Activated naive CD8-positive, alpha-beta T cell treated with anti-CD3 and anti-CD28 coated beads, Interleukin-2, amount 10 ng/mL, durations not matched to agents 7 days and 5 days (primary cell): Measurements from ENCODE around the gene B3GNT9. TPM values are rescaled to one million over a fixed set of nuclear protein-coding genes. Genes with fewer than 3 reads are reported as not detected.

Experiments used
- ATAC-seq: fragments of 150-1000 bp; cut with Tn5 transposase; one replicate; pipeline ENCODE4 v1.10.0; 2021; ENCODE audit warnings: low read depth, moderate library complexity
- POLR2A ChIA-PET: fragments of 350-600 bp; sonication (Branson Sonifier 250); formaldehyde crosslinking; loops from one replicate; lab custom pipeline; 2021; ENCODE audit warnings: antibody characterized with exemption; lab: Charles Lee
- DNase-seq: peaks from one replicate; pipeline ENCODE4 v3.0.0; 2021
- H3K27ac Mint-ChIP-seq: one replicate; pipeline ENCODE4 v1.8.0; 2022; ENCODE audit warnings: mild to moderate bottlenecking, mixed read lengths
- H3K27me3 Mint-ChIP-seq: one replicate; pipeline ENCODE4 v1.8.0; 2022; ENCODE audit warnings: mild to moderate bottlenecking, moderate library complexity, mixed read lengths
- H3K36me3 Mint-ChIP-seq: one replicate; pipeline ENCODE4 v1.8.0; 2021; ENCODE audit warnings: mild to moderate bottlenecking, mixed read lengths
- H3K4me1 Mint-ChIP-seq: one replicate; pipeline ENCODE4 v1.8.0; 2021; ENCODE audit warnings: mixed read lengths
- H3K4me3 Mint-ChIP-seq: one replicate; pipeline ENCODE4 v1.8.0; 2022; ENCODE audit warnings: mild to moderate bottlenecking, moderate library complexity, mixed read lengths
- H3K9me3 Mint-ChIP-seq: one replicate; pipeline ENCODE4 v1.8.0; 2021; ENCODE audit warnings: mixed read lengths
- total RNA-seq, 2 experiments: library from RNA; stranded (reverse); gene quantifications; one replicate each; pipeline ENCODE4 v1.2.3, GENCODE V29; 2021

B3GNT9 gene
- total RNA-seq, 2 experiments from 2014 or later = 9.0 to 10.1 TPM

DNA sequence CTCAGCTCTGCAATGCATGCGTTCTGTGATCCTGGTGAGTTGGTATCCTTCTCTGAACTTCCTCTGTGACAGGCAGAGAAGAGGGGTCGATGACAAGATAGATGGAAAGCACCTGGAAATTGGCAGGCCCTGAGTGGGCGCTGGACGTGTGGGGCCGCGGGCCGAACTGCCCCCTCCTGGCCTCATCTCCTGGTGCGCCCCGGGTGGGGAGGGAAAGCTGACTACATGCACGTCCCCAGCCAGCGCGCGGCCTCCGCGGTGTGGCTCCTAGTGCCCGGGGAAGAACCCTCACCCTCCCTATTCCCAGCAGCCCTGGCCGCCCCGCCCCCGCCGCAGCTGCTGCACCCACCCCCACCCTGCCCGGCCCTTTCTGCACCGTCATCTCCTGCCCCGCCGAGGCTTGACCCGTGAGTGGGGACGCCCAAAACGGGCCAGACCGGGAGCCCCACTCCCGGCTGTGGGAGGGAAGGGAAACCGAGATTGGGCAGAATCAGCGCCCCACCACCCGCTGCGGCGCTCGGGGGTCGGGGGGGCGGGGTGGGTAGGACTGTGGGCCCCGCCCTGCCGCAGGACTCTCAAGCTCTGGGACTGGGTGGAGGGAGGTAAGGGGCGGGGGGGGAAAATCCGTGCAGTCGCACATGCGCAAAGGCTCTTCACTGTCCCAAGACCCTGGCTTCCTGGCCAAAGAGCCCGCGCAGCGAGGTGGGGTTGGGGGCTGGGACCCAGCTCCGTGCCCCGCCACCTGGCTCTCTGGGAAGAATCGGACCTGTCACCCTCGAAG, 19.6 kb upstream of the B3GNT9 start, which contains the start of gene NOL3:
TSS of gene NOL3 (plus strand) at position 371 of the 781 bp plus-strand sequence.
- H3K36me3 Mint-ChIP-seq = peaks cover 12% of the 10 kb centered on the region

GRCh38 chr16:67169642-67170167, 18.9 kb upstream of the B3GNT9 start:
- peaks cover 72% of the 10 kb centered on the region for H3K27me3 Mint-ChIP-seq
- peaks cover 12% of the 10 kb centered on the region for H3K36me3 Mint-ChIP-seq
- POLR2A ChIA-PET = interaction anchor here (0.9 to 2.8 kb wide), 3 partner anchors 9 to 18 kb away, joined by 5 to 13 read pairs (median 6); partner anchors contain the start of genes B3GNT9, FBXL8 and TRADD
- DNase-seq = peak; percentile 71
- H3K4me1 Mint-ChIP-seq = peaks cover 35% of the 10 kb centered on the region
- H3K27ac Mint-ChIP-seq = peak overlapping the region; percentile 76
- no peaks in the 10 kb centered on the region for H3K9me3 Mint-ChIP-seq
- no peak for ATAC-seq
- H3K4me3 Mint-ChIP-seq = peak overlapping the region; percentile 88

More for the DNA sequence above, 19.6 kb upstream of the B3GNT9 start, which contains the start of gene NOL3:
- H3K4me3 Mint-ChIP-seq = peak within 1 kb of the TSS; percentile 88
- H3K27ac Mint-ChIP-seq = peak within 1 kb of the TSS; percentile 76
- POLR2A ChIA-PET = interaction anchor here (0.9 to 2.8 kb wide), 3 partner anchors 10 to 19 kb away, joined by 5 to 13 read pairs (median 6); partner anchors contain the start of genes B3GNT9, FBXL8 and TRADD
- DNase-seq (peak; percentile 70), ATAC-seq (peak; percentile 17)
- H3K9me3 Mint-ChIP-seq = no peaks in the 10 kb centered on the region
- peaks cover 66% of the 10 kb centered on the region for H3K27me3 Mint-ChIP-seq
- peaks cover 33% of the 10 kb centered on the region for H3K4me1 Mint-ChIP-seq

DNA sequence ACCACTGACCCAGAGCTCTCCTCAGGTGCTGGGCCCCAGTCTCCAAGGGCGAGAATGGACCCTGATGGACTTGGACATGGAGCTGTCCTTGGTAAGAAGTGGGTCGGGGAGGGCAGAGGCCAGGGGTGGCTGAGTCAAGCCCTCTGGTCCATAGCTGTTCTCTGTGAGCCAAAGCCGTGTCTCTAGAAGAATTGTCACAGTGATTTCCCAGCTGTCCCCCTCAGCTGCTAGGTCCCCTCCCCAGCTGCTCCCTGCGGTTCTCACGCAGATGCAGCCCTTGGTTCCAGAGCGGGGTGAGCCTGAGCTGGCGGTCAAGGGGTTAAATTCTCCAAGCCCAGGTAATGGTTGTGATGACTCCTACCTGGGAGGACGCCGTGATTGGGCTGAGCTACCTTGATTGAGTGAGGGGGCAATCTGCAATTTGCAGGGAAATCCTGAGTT, 18.2 kb upstream of the B3GNT9 start:
- POLR2A ChIA-PET = interaction anchor here (0.5 kb wide), 1 partner anchor 56 kb away, joined by 4 read pairs; no protein-coding TSS in a partner anchor
- no peak overlapping the region for H3K27ac Mint-ChIP-seq
- peaks cover 36% of the 10 kb centered on the region for H3K4me1 Mint-ChIP-seq
- peaks cover 12% of the 10 kb centered on the region for H3K36me3 Mint-ChIP-seq
- DNase-seq = no peak
- no peak overlapping the region for H3K4me3 Mint-ChIP-seq
- no peak for ATAC-seq
- H3K9me3 Mint-ChIP-seq = no peaks in the 10 kb centered on the region
- peaks cover 75% of the 10 kb centered on the region for H3K27me3 Mint-ChIP-seq

- peaks cover 70% of the 10 kb centered on the region for H3K27me3 Mint-ChIP-seq
- POLR2A ChIA-PET = interaction anchor here (1.0 kb wide), 1 partner anchor 9 kb away, joined by 3 read pairs; no protein-coding TSS in a partner anchor
- no peak overlapping the region for H3K4me3 Mint-ChIP-seq
- H3K9me3 Mint-ChIP-seq = no peaks in the 10 kb centered on the region
- peaks cover 27% of the 10 kb centered on the region for H3K4me1 Mint-ChIP-seq
- no peak overlapping the region for H3K27ac Mint-ChIP-seq
- ATAC-seq (no peak), DNase-seq (no peak)
- peaks cover 11% of the 10 kb centered on the region for H3K36me3 Mint-ChIP-seq
Measured at GRCh38 chr16:67167588-67167987, 16.8 kb upstream of the B3GNT9 start.

GRCh38 chr16:67166598-67167168, 15.9 kb upstream of the B3GNT9 start:
- ATAC-seq (no peak), DNase-seq (no peak)
- no peaks in the 10 kb centered on the region for H3K9me3 Mint-ChIP-seq
- peak overlapping the region; percentile 29 for H3K4me3 Mint-ChIP-seq
- POLR2A ChIA-PET = interaction anchor here (2.1 to 2.5 kb wide), 2 partner anchors 8 to 11 kb away, joined by 6 to 15 read pairs; no protein-coding TSS in a partner anchor
- H3K27me3 Mint-ChIP-seq = peaks cover 70% of the 10 kb centered on the region
- peaks cover 10% of the 10 kb centered on the region for H3K36me3 Mint-ChIP-seq
- H3K27ac Mint-ChIP-seq = no peak overlapping the region
- H3K4me1 Mint-ChIP-seq = peaks cover 30% of the 10 kb centered on the region

DNA sequence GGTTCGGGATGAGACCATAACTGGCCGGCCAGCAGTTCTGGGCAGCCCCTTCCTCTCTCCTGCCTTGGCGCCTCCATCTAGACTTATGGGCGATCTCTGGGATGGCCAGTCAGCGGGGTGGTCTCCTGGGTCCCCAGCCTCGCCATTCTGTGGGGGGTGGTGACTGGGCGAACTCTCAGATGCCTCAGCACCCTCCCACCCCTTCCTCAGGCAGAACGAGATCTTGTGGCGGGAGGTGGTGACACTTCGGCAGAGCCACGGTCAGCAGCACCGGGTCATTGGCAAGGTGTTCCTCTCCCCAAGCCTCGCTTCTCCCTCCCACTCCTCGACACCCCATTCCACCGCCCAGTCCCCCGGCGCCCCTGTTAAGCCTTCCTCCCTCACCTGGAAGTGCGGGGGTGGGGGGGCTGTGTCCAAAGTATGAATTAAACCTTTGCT, 15.3 kb upstream of the B3GNT9 start:
- ATAC-seq (no peak), DNase-seq (no peak)
- POLR2A ChIA-PET = interaction anchor here (2.1 to 2.5 kb wide), 2 partner anchors 9 to 11 kb away, joined by 6 to 15 read pairs; no protein-coding TSS in a partner anchor
- Mint-ChIP-seq H3K4me3 (peak overlapping the region; percentile 8), H3K27me3 (peaks cover 67% of the 10 kb centered on the region), H3K4me1 (peaks cover 27% of the 10 kb centered on the region), H3K9me3 (no peaks in the 10 kb centered on the region), H3K36me3 (peaks cover 8% of the 10 kb centered on the region), H3K27ac (no peak overlapping the region)

DNA sequence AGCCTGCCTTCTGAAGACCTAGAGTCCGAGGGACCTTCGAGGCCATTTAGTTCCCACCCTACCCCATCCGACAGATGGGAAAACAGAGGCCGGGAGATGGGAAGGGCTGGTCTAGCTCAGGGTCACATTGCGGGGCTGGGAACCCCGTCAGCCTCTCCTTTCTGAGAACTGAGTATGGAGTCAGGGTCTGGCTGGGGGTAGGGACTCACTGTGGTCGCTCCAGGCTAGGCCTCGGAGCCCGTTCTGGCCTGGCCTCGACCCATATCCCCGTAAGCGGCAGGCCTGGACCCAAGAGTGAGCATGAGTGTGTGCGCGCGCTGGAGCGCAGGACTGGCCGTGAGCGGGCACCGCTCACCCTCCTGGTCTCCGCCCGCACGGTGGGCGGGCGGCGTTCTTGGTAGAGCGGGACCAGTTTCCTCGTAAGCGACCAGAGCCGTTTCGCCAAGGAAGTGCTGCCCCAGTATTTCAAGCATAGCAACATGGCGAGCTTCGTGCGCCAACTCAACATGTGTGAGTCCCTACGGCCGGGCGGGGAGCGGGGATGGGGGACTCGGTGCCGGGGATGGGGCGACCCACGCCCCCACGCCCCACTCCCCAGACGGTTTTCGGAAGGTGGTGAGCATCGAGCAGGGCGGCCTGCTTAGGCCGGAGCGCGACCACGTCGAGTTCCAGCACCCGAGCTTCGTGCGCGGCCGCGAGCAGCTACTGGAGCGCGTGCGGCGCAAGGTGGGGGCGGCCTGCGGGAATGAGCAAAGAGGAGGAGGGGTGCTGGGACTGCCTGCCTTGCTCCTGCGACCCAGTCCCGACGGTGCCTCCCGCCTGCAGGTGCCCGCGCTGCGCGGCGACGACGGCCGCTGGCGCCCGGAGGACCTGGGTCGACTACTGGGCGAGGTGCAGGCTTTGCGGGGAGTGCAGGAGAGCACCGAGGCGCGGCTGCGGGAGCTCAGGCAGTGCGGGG, 14.6 kb upstream of the B3GNT9 start:
- POLR2A ChIA-PET = interaction anchor here (1.0 to 2.5 kb wide), 3 partner anchors 10 to 27 kb away, joined by 4 to 15 read pairs (median 6); partner anchors contain the start of gene E2F4
- no peak for ATAC-seq
- Mint-ChIP-seq H3K4me1 (peaks cover 25% of the 10 kb centered on the region), H3K27me3 (peaks cover 64% of the 10 kb centered on the region), H3K36me3 (peaks cover 7% of the 10 kb centered on the region), H3K27ac (peak overlapping the region; percentile 21), H3K9me3 (no peaks in the 10 kb centered on the region), H3K4me3 (peak overlapping the region; percentile 55)
- DNase-seq = no peak

GRCh38 chr16:67164599-67165061, 13.8 kb upstream of the B3GNT9 start, which contains the start of gene HSF4:
Gene HSF4, plus strand, starts transcription at chr16:67164745. Its CDS starts 67 bp downstream, at chr16:67164812.
- ATAC-seq (no peak), DNase-seq (peak; percentile 57)
- no peaks in the 10 kb centered on the region for H3K9me3 Mint-ChIP-seq
- peaks cover 20% of the 10 kb centered on the region for H3K4me1 Mint-ChIP-seq
- H3K4me3 Mint-ChIP-seq = peak within 1 kb of the TSS; percentile 55
- H3K27me3 Mint-ChIP-seq = peaks cover 59% of the 10 kb centered on the region
- peak within 1 kb of the TSS; percentile 48 for H3K27ac Mint-ChIP-seq
- peaks cover 7% of the 10 kb centered on the region for H3K36me3 Mint-ChIP-seq
- POLR2A ChIA-PET = interaction anchor here (1.0 to 2.5 kb wide), 3 partner anchors 10 to 28 kb away, joined by 4 to 15 read pairs (median 6); partner anchors contain the start of gene E2F4

GRCh38 chr16:67163999-67164558, 13.3 kb upstream of the B3GNT9 start:
- H3K9me3 Mint-ChIP-seq = no peaks in the 10 kb centered on the region
- POLR2A ChIA-PET = interaction anchor here (0.6 to 2.3 kb wide), 4 partner anchors 12 to 189 kb away, joined by 4 to 15 read pairs (median 4); partner anchors contain the start of gene B3GNT9
- peak overlapping the region; percentile 48 for H3K27ac Mint-ChIP-seq
- peaks cover 57% of the 10 kb centered on the region for H3K27me3 Mint-ChIP-seq
- peak overlapping the region; percentile 55 for H3K4me3 Mint-ChIP-seq
- no peak for DNase-seq
- peaks cover 20% of the 10 kb centered on the region for H3K4me1 Mint-ChIP-seq
- no peak for ATAC-seq
- H3K36me3 Mint-ChIP-seq = peaks cover 7% of the 10 kb centered on the region

GRCh38 chr16:67163164-67163998, 12.6 kb upstream of the B3GNT9 start:
- H3K27ac Mint-ChIP-seq = peak overlapping the region; percentile 48
- no peaks in the 10 kb centered on the region for H3K9me3 Mint-ChIP-seq
- peaks cover 25% of the 10 kb centered on the region for H3K4me1 Mint-ChIP-seq
- H3K36me3 Mint-ChIP-seq = peaks cover 7% of the 10 kb centered on the region
- peak; percentile 4 for ATAC-seq
- peak; percentile 72 for DNase-seq
- peak overlapping the region; percentile 55 for H3K4me3 Mint-ChIP-seq
- POLR2A ChIA-PET = interaction anchor here (0.6 to 2.3 kb wide), 6 partner anchors 10 to 188 kb away, joined by 3 to 15 read pairs (median 4); partner anchors contain the start of genes B3GNT9 and FHOD1
- peaks cover 51% of the 10 kb centered on the region for H3K27me3 Mint-ChIP-seq
